SK-N-SH (cell line): Measurements from ENCODE around the gene NUMA1. TPM values are rescaled to one million over a fixed set of nuclear protein-coding genes. Genes with fewer than 3 reads are reported as not detected.

Experiments used
- CTCF ChIA-PET: fragments of 300-600, 350-600 bp; formaldehyde crosslinking; extraction: SDS; loops from one replicate; lab custom pipeline; 2021; lab: Yijun Ruan, JAX
- POLR2A ChIA-PET: fragments of 350-600 bp; sonication (Branson Sonifier 250); formaldehyde crosslinking; extraction: SDS; loops from one replicate; lab custom pipeline; 2020; ENCODE audit warnings: antibody characterized with exemption, inconsistent platforms; lab: Yijun Ruan, JAX
- DNase-seq: peaks from one replicate; pipeline ENCODE4 v3.0.0; 2012
- H2AFZ ChIP-seq: fragments of 200-600 bp; sonication (generic); 2 replicates; pipeline ENCODE4 v1.8.1; 2016; ENCODE audit warnings: antibody characterized with exemption, mild to moderate bottlenecking, low read depth
- H3F3A ChIP-seq: fragments of 200-600 bp; sonication (generic); replicated peaks from 2 replicates; pipeline ENCODE3; 2016; ENCODE audit warnings: antibody characterized with exemption, mild to moderate bottlenecking; ENCODE audit not compliant: insufficient read depth
- H3K27ac ChIP-seq, 2 experiments: fragments of 200-500 bp in 1 of 2; fragments of 200-600 bp in 1 of 2; sonication (Bioruptor generic) in 1 of 2; sonication (generic), shearing (Covaris generic) in 1 of 2; 2 replicates each; pipeline versions ENCODE4 v1.5.1 to v1.6.1; 2014 to 2016; ENCODE audit warnings: low read depth in 2 of 2, inconsistent platforms in 1 of 2, low read length in 1 of 2, mild to moderate bottlenecking in 1 of 2, mixed read lengths in 1 of 2
- H3K27me3 ChIP-seq: fragments of 200-600 bp; sonication (generic), shearing (Covaris generic); 2 replicates; pipeline ENCODE4 v1.6.1; 2016; ENCODE audit warnings: mixed run types; ENCODE audit not compliant: insufficient read depth
- H3K36me3 ChIP-seq, 2 experiments: fragments of 200-500 bp in 1 of 2; fragments of 200-600 bp in 1 of 2; sonication (Bioruptor generic) in 1 of 2; sonication (generic) in 1 of 2; replicated peaks in 1 of 2; 2 replicates each; pipeline versions ENCODE3 to v1.5.1; 2014 to 2016; ENCODE audit warnings: low read length in 1 of 2, mild to moderate bottlenecking in 1 of 2; ENCODE audit not compliant: insufficient read depth in 2 of 2, control insufficient read depth in 1 of 2
- H3K4me1 ChIP-seq, 2 experiments: fragments of 200-500 bp in 1 of 2; fragments of 200-600 bp in 1 of 2; sonication (Bioruptor generic) in 1 of 2; sonication (generic), shearing (Covaris generic) in 1 of 2; 2 replicates each; pipeline versions ENCODE4 v1.5.1 to v1.6.1; 2014 to 2016; ENCODE audit warnings: low read depth in 1 of 2, low read length in 1 of 2, mixed run types in 1 of 2; ENCODE audit not compliant: insufficient read depth in 2 of 2, control insufficient read depth in 1 of 2
- H3K4me2 ChIP-seq: fragments of 200-600 bp; sonication (generic), shearing (Covaris generic); 2 replicates; pipeline ENCODE4 v1.6.1; 2017; ENCODE audit warnings: mixed run types
- H3K4me3 ChIP-seq, 2 experiments: fragments of 200-500 bp in 1 of 2; fragments of 200-600 bp in 1 of 2; sonication (Bioruptor generic) in 1 of 2; sonication (generic), shearing (Covaris generic) in 1 of 2; 2 replicates each; pipeline versions ENCODE4 v1.5.1 to v1.8.1; 2014 to 2016; ENCODE audit warnings: low read depth in 2 of 2, inconsistent platforms in 1 of 2, low read length in 1 of 2, mild to moderate bottlenecking in 1 of 2, mixed read lengths in 1 of 2, moderate library complexity in 1 of 2
- H3K79me2 ChIP-seq: fragments of 200-600 bp; sonication (generic); 2 replicates; pipeline ENCODE4 v1.8.1; 2017; ENCODE audit warnings: mild to moderate bottlenecking; ENCODE audit not compliant: insufficient read depth
- H3K9ac ChIP-seq: fragments of 200-600 bp; sonication (generic); 2 replicates; pipeline ENCODE4 v1.6.1; 2017; ENCODE audit warnings: mixed run types
- H3K9me2 ChIP-seq: fragments of 200-600 bp; sonication (generic); 2 replicates; pipeline ENCODE4 v1.6.1; 2017; ENCODE audit warnings: mixed run types
- H3K9me3 ChIP-seq: fragments of 200-600 bp; sonication (generic); 2 replicates; pipeline ENCODE4 v1.6.1; 2017; ENCODE audit warnings: mixed run types, mild to moderate bottlenecking, moderate library complexity
- H4K20me1 ChIP-seq: fragments of 200-600 bp; sonication (generic); 2 replicates; pipeline ENCODE4 v1.6.1; 2017; ENCODE audit warnings: mild to moderate bottlenecking, mixed run types; ENCODE audit not compliant: insufficient read depth
- ELF1 ChIP-seq: IDR thresholded peaks from 2 replicates; pipeline ENCODE4 v1.4.0; 2012
- FOSL2 ChIP-seq: IDR thresholded peaks from 2 replicates; pipeline ENCODE4 v1.4.0; 2012; ENCODE audit warnings: low read depth, mild to moderate bottlenecking, moderate library complexity, borderline replicate concordance
- GATA2 ChIP-seq: sonication (generic); formaldehyde crosslinking; IDR thresholded peaks from 2 replicates; pipeline ENCODE4 v1.5.0; 2020; ENCODE audit warnings: mild to moderate bottlenecking, missing genetic modification reagents
- NFIC ChIP-seq: IDR thresholded peaks from 2 replicates; pipeline ENCODE4 v1.4.0; 2012; ENCODE audit warnings: borderline replicate concordance
- NRF1 ChIP-seq: IDR thresholded peaks from 2 replicates; pipeline ENCODE4 v1.6.1; 2012; ENCODE audit warnings: low read depth, mild to moderate bottlenecking, low read length
- RAD21 ChIP-seq: IDR thresholded peaks from 2 replicates; pipeline ENCODE4 v1.6.1; 2012; ENCODE audit warnings: mild to moderate bottlenecking, low read length
- RXRA ChIP-seq: IDR thresholded peaks from 2 replicates; pipeline ENCODE4 v1.4.0; 2012; ENCODE audit warnings: low read depth, mild to moderate bottlenecking, borderline replicate concordance
- SMC3 ChIP-seq: IDR thresholded peaks from 2 replicates; pipeline ENCODE4 v1.6.1; 2012; ENCODE audit warnings: low read depth, low read length, improper control_type of control experiment
- WGBS: methylation state at CpG from one replicate; pipeline ENCODE4 v1.1.6; 2017; ENCODE audit warnings: low lambda C conversion rate; 5-methylcytosine and 5-hydroxymethylcytosine counted together
- polyA plus RNA-seq, 3 experiments: library from polyadenylated mRNA; depleted of rRNA; stranded (reverse); fragments of >200 nt; gene quantifications; 2 replicates each; pipeline ENCODE4 v1.2.3, GENCODE V29; 2012
- TF ChIP-seq, protein P1 (sequence below): fragments of 200-600 bp; sonication (generic); IDR thresholded peaks from 2 replicates; pipeline ENCODE4 v1.6.1; 2017; ENCODE audit warnings: antibody characterized with exemption, mild to moderate bottlenecking, moderate library complexity
- TF ChIP-seq, protein P2 (sequence below): fragments of 150-350 bp; IDR thresholded peaks from 2 replicates; pipeline ENCODE4 v1.6.1; 2016; ENCODE audit warnings: mild to moderate bottlenecking, low read depth, low read length

The NUMA1 gene
- polyA plus RNA-seq, 1 of the 3 experiments (the other 2 are of a cell fraction) = 111 TPM

GRCh38 chr11:72091292-72091691 lies 10.9 kb upstream of the NUMA1 start:
- Histone ChIP-seq H3K4me3 (no peak overlapping the region; a peak in 1 of 4 replicates), H3F3A (peaks cover 3% of the 10 kb centered on the region), H3K9me3 (no peaks in the 10 kb centered on the region), H3K9ac (no peak overlapping the region), H3K4me2 (no peak overlapping the region), H2AFZ (no peak overlapping the region), H3K27me3 (no peaks in the 10 kb centered on the region), H3K9me2 (no peaks in the 10 kb centered on the region), H3K79me2 (peaks cover 7% of the 10 kb centered on the region; the same call in 1 of the 2 replicates), H3K27ac (no peak overlapping the region)
- ChIA-PET CTCF (interaction anchor here (0.5 to 16.4 kb wide), 40 partner anchors 9 to 357 kb away, joined by 3 to 416 read pairs (median 6); partner anchors contain the start of genes RNF121, TOMT and XNDC1N), POLR2A (interaction anchor here (0.6 to 2.9 kb wide), 6 partner anchors 9 to 69 kb away, joined by 3 to 13 read pairs (median 4); no protein-coding TSS in a partner anchor)
- peak; percentile 78 for DNase-seq
- TF ChIP-seq SMC3 (peak; percentile 91), RXRA (no peak), NFIC (no peak), ELF1 (no peak), RAD21 (peak; percentile 86), FOSL2 (no peak), GATA2 (CRISPR knock-in tag) (no peak)
- TF ChIP-seq, protein P1, sequence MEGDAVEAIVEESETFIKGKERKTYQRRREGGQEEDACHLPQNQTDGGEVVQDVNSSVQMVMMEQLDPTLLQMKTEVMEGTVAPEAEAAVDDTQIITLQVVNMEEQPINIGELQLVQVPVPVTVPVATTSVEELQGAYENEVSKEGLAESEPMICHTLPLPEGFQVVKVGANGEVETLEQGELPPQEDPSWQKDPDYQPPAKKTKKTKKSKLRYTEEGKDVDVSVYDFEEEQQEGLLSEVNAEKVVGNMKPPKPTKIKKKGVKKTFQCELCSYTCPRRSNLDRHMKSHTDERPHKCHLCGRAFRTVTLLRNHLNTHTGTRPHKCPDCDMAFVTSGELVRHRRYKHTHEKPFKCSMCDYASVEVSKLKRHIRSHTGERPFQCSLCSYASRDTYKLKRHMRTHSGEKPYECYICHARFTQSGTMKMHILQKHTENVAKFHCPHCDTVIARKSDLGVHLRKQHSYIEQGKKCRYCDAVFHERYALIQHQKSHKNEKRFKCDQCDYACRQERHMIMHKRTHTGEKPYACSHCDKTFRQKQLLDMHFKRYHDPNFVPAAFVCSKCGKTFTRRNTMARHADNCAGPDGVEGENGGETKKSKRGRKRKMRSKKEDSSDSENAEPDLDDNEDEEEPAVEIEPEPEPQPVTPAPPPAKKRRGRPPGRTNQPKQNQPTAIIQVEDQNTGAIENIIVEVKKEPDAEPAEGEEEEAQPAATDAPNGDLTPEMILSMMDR = peak; percentile 88
- TF ChIP-seq, all 33 proteins: peak for 3
- Histone ChIP-seq H4K20me1 (no peaks in the 10 kb centered on the region), H3K4me1 (peaks cover 0 to 16% of the 10 kb centered on the region in 2 experiments; a peak in 2 of 4 replicates), H3K36me3 (peaks cover 9 to 45% of the 10 kb centered on the region in 2 experiments)
- WGBS = 74% methylated on average over 4 of the region's 4 CpGs

DNA sequence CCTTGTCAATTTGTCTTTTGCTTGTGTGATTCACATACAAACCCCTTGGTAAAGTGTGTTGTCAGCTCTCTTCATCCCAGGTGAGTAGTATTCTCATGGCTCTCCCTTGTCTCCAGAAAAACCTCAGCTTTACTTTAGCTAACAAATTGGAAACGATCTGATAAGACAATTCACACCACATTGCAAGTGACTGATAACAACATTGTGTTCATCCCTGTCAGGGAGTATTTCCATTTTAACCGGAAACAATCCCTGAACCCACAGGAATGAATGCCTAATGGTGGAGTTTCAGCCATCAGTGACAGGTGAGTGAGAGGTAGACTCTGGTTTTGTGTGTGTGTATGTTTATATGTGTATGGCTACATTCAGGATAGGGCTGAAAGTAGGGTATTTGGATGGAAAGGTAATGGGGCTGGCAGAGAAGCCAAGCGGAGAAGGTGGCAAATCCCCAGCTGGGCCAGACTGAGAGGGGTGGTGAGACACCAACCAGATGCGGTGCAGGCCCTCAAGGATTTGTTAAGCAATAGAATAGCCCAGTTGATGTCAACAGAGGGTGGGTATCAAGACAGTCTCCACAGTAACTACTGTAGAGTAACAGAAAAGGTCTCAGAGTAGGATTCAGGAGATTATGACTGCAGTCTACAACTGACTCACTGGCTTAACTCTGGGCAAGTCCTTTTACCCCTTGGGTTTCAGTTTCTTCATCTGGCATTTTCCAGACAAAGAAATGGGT lies 7.9 kb upstream of the NUMA1 start:
- Histone ChIP-seq H3K4me3 (no peak overlapping the region), H3K4me2 (no peak overlapping the region), H3K9me3 (no peaks in the 10 kb centered on the region), H3F3A (peaks cover 3% of the 10 kb centered on the region), H2AFZ (no peak overlapping the region), H3K9ac (no peak overlapping the region), H4K20me1 (no peaks in the 10 kb centered on the region), H3K79me2 (peaks cover 7% of the 10 kb centered on the region; the same call in 1 of the 2 replicates), H3K27me3 (no peaks in the 10 kb centered on the region), H3K27ac (no peak overlapping the region; a peak in 1 of 4 replicates), H3K4me1 (peaks cover 0 to 35% of the 10 kb centered on the region in 2 experiments; a peak in 2 of 4 replicates), H3K9me2 (no peaks in the 10 kb centered on the region), H3K36me3 (peaks cover 9 to 38% of the 10 kb centered on the region in 2 experiments)
- TF ChIP-seq FOSL2 (no peak), RAD21 (no peak), NRF1 (no peak)
- TF ChIP-seq, protein P2, sequence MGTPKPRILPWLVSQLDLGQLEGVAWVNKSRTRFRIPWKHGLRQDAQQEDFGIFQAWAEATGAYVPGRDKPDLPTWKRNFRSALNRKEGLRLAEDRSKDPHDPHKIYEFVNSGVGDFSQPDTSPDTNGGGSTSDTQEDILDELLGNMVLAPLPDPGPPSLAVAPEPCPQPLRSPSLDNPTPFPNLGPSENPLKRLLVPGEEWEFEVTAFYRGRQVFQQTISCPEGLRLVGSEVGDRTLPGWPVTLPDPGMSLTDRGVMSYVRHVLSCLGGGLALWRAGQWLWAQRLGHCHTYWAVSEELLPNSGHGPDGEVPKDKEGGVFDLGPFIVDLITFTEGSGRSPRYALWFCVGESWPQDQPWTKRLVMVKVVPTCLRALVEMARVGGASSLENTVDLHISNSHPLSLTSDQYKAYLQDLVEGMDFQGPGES = no peak
- CTCF ChIA-PET = interaction anchor here (0.9 to 7.8 kb wide), 3 partner anchors 62 to 342 kb away, joined by 3 to 99 read pairs (median 21); no protein-coding TSS in a partner anchor
- no peak for DNase-seq
- 81% methylated on average over 4 of the region's 4 CpGs for WGBS
- POLR2A ChIA-PET = no interaction called here
